GM12801 (cell line): Measurements from ENCODE around the gene SERPINA6.

Experiments
- CTCF ChIP-seq: IDR thresholded peaks from one replicate; pipeline ENCODE4 v1.5.1; 2011; ENCODE audit warnings: control low read depth; ENCODE audit not compliant: insufficient read length; ENCODE audit errors: extremely low read depth

The SERPINA6 gene

GRCh38 chr14:94346841-94347240 is 23.7 kb upstream of the SERPINA6 start:
- no peak for TF ChIP-seq CTCF

- TF ChIP-seq CTCF, result no peak
Measured at GRCh38 chr14:94345344-94346064, 22.4 kb upstream of the SERPINA6 start.

- TF ChIP-seq CTCF, result no peak
Measured at GRCh38 chr14:94344389-94344788, 21.3 kb upstream of the SERPINA6 start.

GRCh38 chr14:94343238-94344005 is 20.3 kb upstream of the SERPINA6 start:
- TF ChIP-seq CTCF, result no peak

- TF ChIP-seq CTCF, result no peak
Measured at GRCh38 chr14:94342334-94342934, 19.3 kb upstream of the SERPINA6 start.

GRCh38 chr14:94341656-94342333 is 18.7 kb upstream of the SERPINA6 start:
- no peak for TF ChIP-seq CTCF

GRCh38 chr14:94340533-94340932 is 17.4 kb upstream of the SERPINA6 start:
- TF ChIP-seq CTCF, result no peak
